ENCODE measurements around the gene MED16. TPM values are rescaled to one million over a fixed set of nuclear protein-coding genes. Genes with fewer than 3 reads are reported as not detected.
A peak's percentile ranks its signal among the peaks of the same experiment; 100 is the strongest.

Gene MED16
- total and polyA plus RNA-seq, 10 of the 15 experiments (the other 5 are each of a cell fraction or from before 2014, with no cell fraction given), result 0.56 to 51.1 (median 13.6) TPM

DNA sequence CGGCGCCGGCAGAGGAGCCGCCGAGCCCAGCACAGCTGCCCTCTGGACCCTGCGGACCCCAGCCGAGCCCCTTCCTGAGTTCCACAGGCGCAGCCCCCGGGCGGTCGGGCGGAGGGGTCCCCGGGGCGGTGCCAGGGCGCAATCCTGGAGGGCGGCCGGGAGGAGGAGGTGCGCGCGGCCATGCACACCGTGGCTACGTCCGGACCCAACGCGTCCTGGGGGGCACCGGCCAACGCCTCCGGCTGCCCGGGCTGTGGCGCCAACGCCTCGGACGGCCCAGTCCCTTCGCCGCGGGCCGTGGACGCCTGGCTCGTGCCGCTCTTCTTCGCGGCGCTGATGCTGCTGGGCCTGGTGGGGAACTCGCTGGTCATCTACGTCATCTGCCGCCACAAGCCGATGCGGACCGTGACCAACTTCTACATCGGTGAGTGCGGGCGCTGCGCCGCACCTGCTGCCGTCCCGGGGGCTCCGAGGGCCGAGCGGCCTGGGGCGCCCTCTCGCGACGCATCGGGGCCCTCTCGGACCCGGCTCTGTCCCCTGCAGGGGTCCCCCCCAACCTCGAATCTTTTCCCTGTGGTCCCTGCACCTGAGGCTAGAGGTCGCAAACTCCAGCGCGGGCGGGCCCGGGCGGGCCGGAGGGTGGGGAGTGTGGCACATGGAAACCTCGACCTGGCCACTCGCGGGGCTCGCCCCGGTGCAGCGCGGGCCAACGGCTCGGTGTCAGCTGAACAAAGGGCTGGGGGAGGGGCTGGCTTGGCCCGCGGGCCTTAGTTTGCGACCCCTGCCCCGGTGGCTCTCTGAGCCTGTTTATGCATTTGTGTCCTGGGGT is 24.6 kb upstream of the MED16 start, which contains the start of gene KISS1R (continued):
- TF ChIP-seq, protein P1, sequence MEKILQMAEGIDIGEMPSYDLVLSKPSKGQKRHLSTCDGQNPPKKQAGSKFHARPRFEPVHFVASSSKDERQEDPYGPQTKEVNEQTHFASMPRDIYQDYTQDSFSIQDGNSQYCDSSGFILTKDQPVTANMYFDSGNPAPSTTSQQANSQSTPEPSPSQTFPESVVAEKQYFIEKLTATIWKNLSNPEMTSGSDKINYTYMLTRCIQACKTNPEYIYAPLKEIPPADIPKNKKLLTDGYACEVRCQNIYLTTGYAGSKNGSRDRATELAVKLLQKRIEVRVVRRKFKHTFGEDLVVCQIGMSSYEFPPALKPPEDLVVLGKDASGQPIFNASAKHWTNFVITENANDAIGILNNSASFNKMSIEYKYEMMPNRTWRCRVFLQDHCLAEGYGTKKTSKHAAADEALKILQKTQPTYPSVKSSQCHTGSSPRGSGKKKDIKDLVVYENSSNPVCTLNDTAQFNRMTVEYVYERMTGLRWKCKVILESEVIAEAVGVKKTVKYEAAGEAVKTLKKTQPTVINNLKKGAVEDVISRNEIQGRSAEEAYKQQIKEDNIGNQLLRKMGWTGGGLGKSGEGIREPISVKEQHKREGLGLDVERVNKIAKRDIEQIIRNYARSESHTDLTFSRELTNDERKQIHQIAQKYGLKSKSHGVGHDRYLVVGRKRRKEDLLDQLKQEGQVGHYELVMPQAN (conservative IDR thresholded peaks at IDR 0.05), result peak; percentile 47; the same call in 1 of the 2 replicates
- TF ChIP-seq, protein P2, sequence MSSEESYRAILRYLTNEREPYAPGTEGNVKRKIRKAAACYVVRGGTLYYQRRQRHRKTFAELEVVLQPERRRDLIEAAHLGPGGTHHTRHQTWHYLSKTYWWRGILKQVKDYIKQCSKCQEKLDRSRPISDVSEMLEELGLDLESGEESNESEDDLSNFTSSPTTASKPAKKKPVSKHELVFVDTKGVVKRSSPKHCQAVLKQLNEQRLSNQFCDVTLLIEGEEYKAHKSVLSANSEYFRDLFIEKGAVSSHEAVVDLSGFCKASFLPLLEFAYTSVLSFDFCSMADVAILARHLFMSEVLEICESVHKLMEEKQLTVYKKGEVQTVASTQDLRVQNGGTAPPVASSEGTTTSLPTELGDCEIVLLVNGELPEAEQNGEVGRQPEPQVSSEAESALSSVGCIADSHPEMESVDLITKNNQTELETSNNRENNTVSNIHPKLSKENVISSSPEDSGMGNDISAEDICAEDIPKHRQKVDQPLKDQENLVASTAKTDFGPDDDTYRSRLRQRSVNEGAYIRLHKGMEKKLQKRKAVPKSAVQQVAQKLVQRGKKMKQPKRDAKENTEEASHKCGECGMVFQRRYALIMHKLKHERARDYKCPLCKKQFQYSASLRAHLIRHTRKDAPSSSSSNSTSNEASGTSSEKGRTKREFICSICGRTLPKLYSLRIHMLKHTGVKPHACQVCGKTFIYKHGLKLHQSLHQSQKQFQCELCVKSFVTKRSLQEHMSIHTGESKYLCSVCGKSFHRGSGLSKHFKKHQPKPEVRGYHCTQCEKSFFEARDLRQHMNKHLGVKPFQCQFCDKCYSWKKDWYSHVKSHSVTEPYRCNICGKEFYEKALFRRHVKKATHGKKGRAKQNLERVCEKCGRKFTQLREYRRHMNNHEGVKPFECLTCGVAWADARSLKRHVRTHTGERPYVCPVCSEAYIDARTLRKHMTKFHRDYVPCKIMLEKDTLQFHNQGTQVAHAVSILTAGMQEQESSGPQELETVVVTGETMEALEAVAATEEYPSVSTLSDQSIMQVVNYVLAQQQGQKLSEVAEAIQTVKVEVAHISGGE (CRISPR knock-in tag; IDR thresholded peaks at IDR 0.05), result no peak
- no peak for TF ChIP-seq MTA3 (IDR thresholded peaks at IDR 0.05; ENCODE audit: borderline replicate concordance, low read length)
- TF ChIP-seq, protein P3, sequence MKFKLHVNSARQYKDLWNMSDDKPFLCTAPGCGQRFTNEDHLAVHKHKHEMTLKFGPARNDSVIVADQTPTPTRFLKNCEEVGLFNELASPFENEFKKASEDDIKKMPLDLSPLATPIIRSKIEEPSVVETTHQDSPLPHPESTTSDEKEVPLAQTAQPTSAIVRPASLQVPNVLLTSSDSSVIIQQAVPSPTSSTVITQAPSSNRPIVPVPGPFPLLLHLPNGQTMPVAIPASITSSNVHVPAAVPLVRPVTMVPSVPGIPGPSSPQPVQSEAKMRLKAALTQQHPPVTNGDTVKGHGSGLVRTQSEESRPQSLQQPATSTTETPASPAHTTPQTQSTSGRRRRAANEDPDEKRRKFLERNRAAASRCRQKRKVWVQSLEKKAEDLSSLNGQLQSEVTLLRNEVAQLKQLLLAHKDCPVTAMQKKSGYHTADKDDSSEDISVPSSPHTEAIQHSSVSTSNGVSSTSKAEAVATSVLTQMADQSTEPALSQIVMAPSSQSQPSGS (IDR thresholded peaks at IDR 0.05; ENCODE audit: low read length), result no peak
- TF ChIP-seq ZNF217 (IDR thresholded peaks at IDR 0.05), result peak; percentile 90
- TF ChIP-seq ASH2L (IDR thresholded peaks at IDR 0.05; ENCODE audit: borderline replicate concordance, low read depth), result no peak
- TF ChIP-seq CBX5 (IDR thresholded peaks at IDR 0.05; ENCODE audit: low read depth), result no peak
- peak; percentile 94 for TF ChIP-seq LARP7 (IDR thresholded peaks at IDR 0.05)
- TF ChIP-seq CBFB (IDR thresholded peaks at IDR 0.05; ENCODE audit: low read depth), result no peak
- TF ChIP-seq, protein P4, sequence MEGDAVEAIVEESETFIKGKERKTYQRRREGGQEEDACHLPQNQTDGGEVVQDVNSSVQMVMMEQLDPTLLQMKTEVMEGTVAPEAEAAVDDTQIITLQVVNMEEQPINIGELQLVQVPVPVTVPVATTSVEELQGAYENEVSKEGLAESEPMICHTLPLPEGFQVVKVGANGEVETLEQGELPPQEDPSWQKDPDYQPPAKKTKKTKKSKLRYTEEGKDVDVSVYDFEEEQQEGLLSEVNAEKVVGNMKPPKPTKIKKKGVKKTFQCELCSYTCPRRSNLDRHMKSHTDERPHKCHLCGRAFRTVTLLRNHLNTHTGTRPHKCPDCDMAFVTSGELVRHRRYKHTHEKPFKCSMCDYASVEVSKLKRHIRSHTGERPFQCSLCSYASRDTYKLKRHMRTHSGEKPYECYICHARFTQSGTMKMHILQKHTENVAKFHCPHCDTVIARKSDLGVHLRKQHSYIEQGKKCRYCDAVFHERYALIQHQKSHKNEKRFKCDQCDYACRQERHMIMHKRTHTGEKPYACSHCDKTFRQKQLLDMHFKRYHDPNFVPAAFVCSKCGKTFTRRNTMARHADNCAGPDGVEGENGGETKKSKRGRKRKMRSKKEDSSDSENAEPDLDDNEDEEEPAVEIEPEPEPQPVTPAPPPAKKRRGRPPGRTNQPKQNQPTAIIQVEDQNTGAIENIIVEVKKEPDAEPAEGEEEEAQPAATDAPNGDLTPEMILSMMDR (IDR thresholded peaks at IDR 0.05 in 2 of 3, conservative IDR thresholded peaks at IDR 0.05 in 1 of 3; ENCODE audit: control insufficient read depth in 2 of 3, extremely low read depth in 1 of 3, insufficient read depth in 1 of 3, low read depth in 3 of 3, low read length in 3 of 3), result peak; percentile 60 to 75 (median 74); a peak in 5 of 6 replicates
- peak; percentile 74 for TF ChIP-seq SMC3 (IDR thresholded peaks at IDR 0.05; ENCODE audit: borderline replicate concordance, low read length)
- TF ChIP-seq SRF (IDR thresholded peaks at IDR 0.05; ENCODE audit: low read depth in 2 of 2, low read length in 2 of 2), result no peak
- no peak for TF ChIP-seq BCL11A (IDR thresholded peaks at IDR 0.05; ENCODE audit: low read depth, low read length)
- TF ChIP-seq, protein P5, sequence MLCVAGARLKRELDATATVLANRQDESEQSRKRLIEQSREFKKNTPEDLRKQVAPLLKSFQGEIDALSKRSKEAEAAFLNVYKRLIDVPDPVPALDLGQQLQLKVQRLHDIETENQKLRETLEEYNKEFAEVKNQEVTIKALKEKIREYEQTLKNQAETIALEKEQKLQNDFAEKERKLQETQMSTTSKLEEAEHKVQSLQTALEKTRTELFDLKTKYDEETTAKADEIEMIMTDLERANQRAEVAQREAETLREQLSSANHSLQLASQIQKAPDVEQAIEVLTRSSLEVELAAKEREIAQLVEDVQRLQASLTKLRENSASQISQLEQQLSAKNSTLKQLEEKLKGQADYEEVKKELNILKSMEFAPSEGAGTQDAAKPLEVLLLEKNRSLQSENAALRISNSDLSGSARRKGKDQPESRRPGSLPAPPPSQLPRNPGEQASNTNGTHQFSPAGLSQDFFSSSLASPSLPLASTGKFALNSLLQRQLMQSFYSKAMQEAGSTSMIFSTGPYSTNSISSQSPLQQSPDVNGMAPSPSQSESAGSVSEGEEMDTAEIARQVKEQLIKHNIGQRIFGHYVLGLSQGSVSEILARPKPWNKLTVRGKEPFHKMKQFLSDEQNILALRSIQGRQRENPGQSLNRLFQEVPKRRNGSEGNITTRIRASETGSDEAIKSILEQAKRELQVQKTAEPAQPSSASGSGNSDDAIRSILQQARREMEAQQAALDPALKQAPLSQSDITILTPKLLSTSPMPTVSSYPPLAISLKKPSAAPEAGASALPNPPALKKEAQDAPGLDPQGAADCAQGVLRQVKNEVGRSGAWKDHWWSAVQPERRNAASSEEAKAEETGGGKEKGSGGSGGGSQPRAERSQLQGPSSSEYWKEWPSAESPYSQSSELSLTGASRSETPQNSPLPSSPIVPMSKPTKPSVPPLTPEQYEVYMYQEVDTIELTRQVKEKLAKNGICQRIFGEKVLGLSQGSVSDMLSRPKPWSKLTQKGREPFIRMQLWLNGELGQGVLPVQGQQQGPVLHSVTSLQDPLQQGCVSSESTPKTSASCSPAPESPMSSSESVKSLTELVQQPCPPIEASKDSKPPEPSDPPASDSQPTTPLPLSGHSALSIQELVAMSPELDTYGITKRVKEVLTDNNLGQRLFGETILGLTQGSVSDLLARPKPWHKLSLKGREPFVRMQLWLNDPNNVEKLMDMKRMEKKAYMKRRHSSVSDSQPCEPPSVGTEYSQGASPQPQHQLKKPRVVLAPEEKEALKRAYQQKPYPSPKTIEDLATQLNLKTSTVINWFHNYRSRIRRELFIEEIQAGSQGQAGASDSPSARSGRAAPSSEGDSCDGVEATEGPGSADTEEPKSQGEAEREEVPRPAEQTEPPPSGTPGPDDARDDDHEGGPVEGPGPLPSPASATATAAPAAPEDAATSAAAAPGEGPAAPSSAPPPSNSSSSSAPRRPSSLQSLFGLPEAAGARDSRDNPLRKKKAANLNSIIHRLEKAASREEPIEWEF (IDR thresholded peaks at IDR 0.05; ENCODE audit: insufficient replicate concordance, low read depth, low read length), result no peak
